Panc1 (cell line): ENCODE measurements around the gene AGBL4.

Experiments
- POLR2AphosphoS5 ChIP-seq: IDR thresholded peaks from 2 replicates; pipeline ENCODE4 v1.6.1; 2012; ENCODE audit warnings: mild to moderate bottlenecking, low read depth, low read length, moderate library complexity
- TF ChIP-seq, protein P1 (sequence below): fragments of 450-650 bp; IDR thresholded peaks from 2 replicates; pipeline ENCODE4 v1.5.1; 2017; ENCODE audit warnings: mild to moderate bottlenecking

GRCh38 chr1:48710915-48711314, 1312.8 kb downstream of the AGBL4 start:
- TF ChIP-seq, protein P1, sequence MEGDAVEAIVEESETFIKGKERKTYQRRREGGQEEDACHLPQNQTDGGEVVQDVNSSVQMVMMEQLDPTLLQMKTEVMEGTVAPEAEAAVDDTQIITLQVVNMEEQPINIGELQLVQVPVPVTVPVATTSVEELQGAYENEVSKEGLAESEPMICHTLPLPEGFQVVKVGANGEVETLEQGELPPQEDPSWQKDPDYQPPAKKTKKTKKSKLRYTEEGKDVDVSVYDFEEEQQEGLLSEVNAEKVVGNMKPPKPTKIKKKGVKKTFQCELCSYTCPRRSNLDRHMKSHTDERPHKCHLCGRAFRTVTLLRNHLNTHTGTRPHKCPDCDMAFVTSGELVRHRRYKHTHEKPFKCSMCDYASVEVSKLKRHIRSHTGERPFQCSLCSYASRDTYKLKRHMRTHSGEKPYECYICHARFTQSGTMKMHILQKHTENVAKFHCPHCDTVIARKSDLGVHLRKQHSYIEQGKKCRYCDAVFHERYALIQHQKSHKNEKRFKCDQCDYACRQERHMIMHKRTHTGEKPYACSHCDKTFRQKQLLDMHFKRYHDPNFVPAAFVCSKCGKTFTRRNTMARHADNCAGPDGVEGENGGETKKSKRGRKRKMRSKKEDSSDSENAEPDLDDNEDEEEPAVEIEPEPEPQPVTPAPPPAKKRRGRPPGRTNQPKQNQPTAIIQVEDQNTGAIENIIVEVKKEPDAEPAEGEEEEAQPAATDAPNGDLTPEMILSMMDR = no peak
- TF ChIP-seq POLR2AphosphoS5 = no peak
